K562 treated with DMSO at 1 percent for 12 hours (cell line): Measurements from ENCODE around the gene HNRNPCL1. TPM values are rescaled to one million over a fixed set of nuclear protein-coding genes. Genes with fewer than 3 reads are reported as not detected.

Experiments
- total RNA-seq: library from RNA; unstranded; fragments of 300-600 nt; gene quantifications from 2 replicates; pipeline ENCODE4 v1.2.3, GENCODE V29; 2022; ENCODE audit not compliant: insufficient read depth

Gene HNRNPCL1
- total RNA-seq, result not detected in 2 replicates

GRCh38 chr1:12848620-12849019, at the start of gene HNRNPCL1:
Gene HNRNPCL1, minus strand, starts transcription at chr1:12848720. Its CDS starts 431 bp downstream, at chr1:12848289.

GRCh38 chr1:12898170-12898569, 49.6 kb upstream of the HNRNPCL1 start, which contains the start of gene PRAMEF10:
Gene PRAMEF10, minus strand, starts transcription at chr1:12898270. Its CDS starts 2,423 bp downstream, at chr1:12895847.

GRCh38 chr1:12886101-12886500, 37.6 kb upstream of the HNRNPCL1 start, which contains the start of gene PRAMEF4:
Gene PRAMEF4, minus strand, starts transcription at chr1:12886201. Its CDS starts 2,807 bp downstream, at chr1:12883394.

DNA sequence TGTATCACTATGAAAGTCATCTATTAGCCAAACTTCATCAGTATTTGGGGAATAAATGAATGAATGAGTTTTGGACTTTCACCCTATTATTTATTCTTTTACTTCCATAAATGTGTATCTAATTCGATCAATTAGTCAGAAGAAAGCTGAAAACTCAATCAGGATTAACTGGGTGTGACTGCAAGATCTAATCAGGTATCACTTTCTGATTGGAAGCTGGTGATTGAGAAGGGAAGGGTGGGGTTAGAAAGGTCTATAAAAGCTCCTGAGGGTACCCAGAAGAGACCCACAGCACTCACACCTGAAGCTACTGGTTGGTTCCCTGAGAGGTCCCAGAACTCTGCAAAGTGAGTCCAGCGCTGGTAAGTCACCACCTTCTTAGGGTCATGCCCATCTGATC, 8.3 kb upstream of the HNRNPCL1 start, which contains the start of gene PRAMEF2:
PRAMEF2 (plus strand) TSS at position 301 of the 400 bp plus-strand sequence. CDS start 1,924 bp downstream, outside the sequence.

DNA sequence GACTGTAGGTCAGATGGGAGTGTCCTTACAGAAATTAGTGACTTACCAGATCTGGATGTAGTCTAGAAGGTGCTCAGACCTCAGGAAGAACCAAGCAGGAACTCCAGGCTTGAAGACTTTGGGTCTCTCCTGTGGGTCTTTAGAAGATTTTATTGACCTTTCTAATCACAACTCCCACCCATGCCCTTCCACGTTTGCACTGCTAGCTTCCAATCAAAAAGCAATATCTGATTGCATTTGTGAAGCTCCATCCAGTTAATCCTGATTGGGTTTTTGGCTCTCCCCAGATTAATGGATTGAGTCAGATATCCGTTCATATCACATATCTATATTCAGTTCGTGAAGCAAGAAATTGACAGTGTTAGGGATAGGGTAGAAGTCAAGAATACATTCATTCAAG, 17.2 kb downstream of the HNRNPCL1 start, which contains the start of gene PRAMEF11:
PRAMEF11 (minus strand) TSS at position 101 of the 400 bp plus-strand sequence. CDS start 2,621 bp downstream, outside the sequence.

Other genes with a start within 250 kb of the HNRNPCL1 start
- 27.7 and 31.5 TPM in 2 replicates for gene DHRS3, start 230.5 kb downstream of the HNRNPCL1 start, total RNA-seq
- gene AADACL4, start 204.6 kb downstream of the HNRNPCL1 start, total RNA-seq, result not detected in 2 replicates
- gene AADACL3, start 132.6 kb downstream of the HNRNPCL1 start, total RNA-seq, result not detected in 2 replicates
- gene CFAP107, start 102.5 kb downstream of the HNRNPCL1 start, total RNA-seq, result 0.27 TPM in 1 of 2 replicates, not detected in the other
- gene PRAMEF12, start 75.0 kb downstream of the HNRNPCL1 start, total RNA-seq, result not detected in 2 replicates
- gene PRAMEF1, start 57.3 kb downstream of the HNRNPCL1 start, total RNA-seq, result not detected in 2 replicates
- not detected in 2 replicates for gene PRAMEF11, start 17.3 kb downstream of the HNRNPCL1 start, total RNA-seq
- not detected in 2 replicates for gene PRAMEF2, start 8.4 kb upstream of the HNRNPCL1 start, total RNA-seq
- not detected in 2 replicates for gene PRAMEF4, start 37.5 kb upstream of the HNRNPCL1 start, total RNA-seq
- gene PRAMEF10, start 49.5 kb upstream of the HNRNPCL1 start, total RNA-seq, result not detected in 2 replicates
- not detected in 2 replicates for gene PRAMEF7, start 67.9 kb upstream of the HNRNPCL1 start, total RNA-seq
- not detected in 2 replicates for gene PRAMEF6, start 98.9 kb upstream of the HNRNPCL1 start, total RNA-seq
- not detected in 2 replicates for gene PRAMEF27, start 207.9 kb upstream of the HNRNPCL1 start, total RNA-seq
- gene HNRNPCL3, start 212.0 kb upstream of the HNRNPCL1 start, total RNA-seq, result not detected in 2 replicates
- not detected in 2 replicates for gene PRAMEF25, start 222.1 kb upstream of the HNRNPCL1 start, total RNA-seq